Measurements from ENCODE around the gene RAB13. TPM values are rescaled to one million over a fixed set of nuclear protein-coding genes. Genes with fewer than 3 reads are reported as not detected.
A peak's percentile ranks its signal among the peaks of the same experiment; 100 is the strongest.
"Not testable (repeated sequence)": the region's sequence is repeated elsewhere in the genome, so short reads cannot be mapped to it uniquely, and the experiment has no call there.

The RAB13 gene
- total RNA-seq (2021; ENCODE audit: unreplicated experiment) (70.6 TPM), Bru-seq, nascent RNA (percentile 92 among the genes with signal in this experiment), BruChase-seq, experiment 1, labeled RNA remaining after a 2-hour chase (percentile 95 among the genes with signal in this experiment), BruChase-seq, experiment 2, labeled RNA remaining after a 6-hour chase (percentile 95 among the genes with signal in this experiment)
- polyA plus RNA-seq (2012; ENCODE audit: insufficient read length), result 102 TPM
- long read RNA-seq, transcript RAB13-201 (8 exons, 1,176 nt), result major isoform, 48 of 65 reads
- long read RNA-seq, partial matches to known transcripts, result 1 of 65 reads
- long read RNA-seq, other reads (novel, unspliced or antisense), result 15 of 65 reads

DNA sequence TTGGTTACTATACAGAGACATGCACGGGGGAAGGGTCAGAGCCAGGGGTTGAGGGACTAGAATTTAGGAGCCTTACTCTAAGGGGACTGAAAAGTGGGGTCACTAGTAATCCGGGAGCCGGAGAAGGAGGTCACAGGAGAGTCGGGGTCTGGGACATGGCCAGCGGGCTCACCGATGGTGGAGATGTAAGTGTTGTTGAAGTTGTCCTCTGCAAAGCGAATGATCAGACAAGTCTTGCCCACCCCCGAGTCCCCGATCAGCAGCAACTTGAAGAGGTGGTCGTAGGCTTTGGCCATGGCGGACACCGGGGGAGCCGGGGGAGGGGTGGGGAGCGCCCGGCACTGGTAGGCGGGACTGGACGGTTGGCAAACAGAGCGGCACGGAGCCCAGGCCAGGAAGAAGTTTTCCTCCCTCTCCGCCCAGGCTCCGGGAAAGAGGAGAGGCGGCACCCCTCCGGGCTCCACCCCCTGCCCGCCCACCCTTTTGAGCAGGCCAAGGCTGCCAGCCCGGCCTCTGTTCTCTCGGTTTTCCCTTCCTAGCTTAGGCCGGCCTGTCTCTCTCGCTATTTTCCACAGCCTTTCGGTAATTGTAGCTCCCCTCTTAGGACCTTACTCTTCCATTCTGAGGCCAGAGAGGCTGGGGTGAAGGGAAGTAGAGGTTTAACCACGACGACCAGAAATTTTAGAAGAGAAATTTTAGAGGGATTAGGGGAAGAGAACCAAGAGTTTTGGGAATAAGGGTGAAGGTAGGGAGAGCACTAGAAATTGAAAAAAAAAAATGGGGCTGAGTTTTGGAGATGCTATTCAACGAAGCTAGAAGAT, at the start of gene RAB13:
Gene RAB13, minus strand, starts transcription at position 399 of the 821 bp plus-strand sequence. Its CDS starts 103 bp downstream, at position 296.
- TF ChIP-seq TCF7L2 (IDR thresholded peaks at IDR 0.05; ENCODE audit: low read depth, low read length) (no peak), POLR2AphosphoS5 (IDR thresholded peaks at IDR 0.05; ENCODE audit: low read depth, low read length) (no peak), SIN3A (IDR thresholded peaks at IDR 0.05; ENCODE audit: borderline replicate concordance, insufficient read depth, low read depth, low read length) (no peak)
- TF ChIP-seq, protein P1, sequence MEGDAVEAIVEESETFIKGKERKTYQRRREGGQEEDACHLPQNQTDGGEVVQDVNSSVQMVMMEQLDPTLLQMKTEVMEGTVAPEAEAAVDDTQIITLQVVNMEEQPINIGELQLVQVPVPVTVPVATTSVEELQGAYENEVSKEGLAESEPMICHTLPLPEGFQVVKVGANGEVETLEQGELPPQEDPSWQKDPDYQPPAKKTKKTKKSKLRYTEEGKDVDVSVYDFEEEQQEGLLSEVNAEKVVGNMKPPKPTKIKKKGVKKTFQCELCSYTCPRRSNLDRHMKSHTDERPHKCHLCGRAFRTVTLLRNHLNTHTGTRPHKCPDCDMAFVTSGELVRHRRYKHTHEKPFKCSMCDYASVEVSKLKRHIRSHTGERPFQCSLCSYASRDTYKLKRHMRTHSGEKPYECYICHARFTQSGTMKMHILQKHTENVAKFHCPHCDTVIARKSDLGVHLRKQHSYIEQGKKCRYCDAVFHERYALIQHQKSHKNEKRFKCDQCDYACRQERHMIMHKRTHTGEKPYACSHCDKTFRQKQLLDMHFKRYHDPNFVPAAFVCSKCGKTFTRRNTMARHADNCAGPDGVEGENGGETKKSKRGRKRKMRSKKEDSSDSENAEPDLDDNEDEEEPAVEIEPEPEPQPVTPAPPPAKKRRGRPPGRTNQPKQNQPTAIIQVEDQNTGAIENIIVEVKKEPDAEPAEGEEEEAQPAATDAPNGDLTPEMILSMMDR (IDR thresholded peaks at IDR 0.05), result no peak
- TF ChIP-seq, protein P2, sequence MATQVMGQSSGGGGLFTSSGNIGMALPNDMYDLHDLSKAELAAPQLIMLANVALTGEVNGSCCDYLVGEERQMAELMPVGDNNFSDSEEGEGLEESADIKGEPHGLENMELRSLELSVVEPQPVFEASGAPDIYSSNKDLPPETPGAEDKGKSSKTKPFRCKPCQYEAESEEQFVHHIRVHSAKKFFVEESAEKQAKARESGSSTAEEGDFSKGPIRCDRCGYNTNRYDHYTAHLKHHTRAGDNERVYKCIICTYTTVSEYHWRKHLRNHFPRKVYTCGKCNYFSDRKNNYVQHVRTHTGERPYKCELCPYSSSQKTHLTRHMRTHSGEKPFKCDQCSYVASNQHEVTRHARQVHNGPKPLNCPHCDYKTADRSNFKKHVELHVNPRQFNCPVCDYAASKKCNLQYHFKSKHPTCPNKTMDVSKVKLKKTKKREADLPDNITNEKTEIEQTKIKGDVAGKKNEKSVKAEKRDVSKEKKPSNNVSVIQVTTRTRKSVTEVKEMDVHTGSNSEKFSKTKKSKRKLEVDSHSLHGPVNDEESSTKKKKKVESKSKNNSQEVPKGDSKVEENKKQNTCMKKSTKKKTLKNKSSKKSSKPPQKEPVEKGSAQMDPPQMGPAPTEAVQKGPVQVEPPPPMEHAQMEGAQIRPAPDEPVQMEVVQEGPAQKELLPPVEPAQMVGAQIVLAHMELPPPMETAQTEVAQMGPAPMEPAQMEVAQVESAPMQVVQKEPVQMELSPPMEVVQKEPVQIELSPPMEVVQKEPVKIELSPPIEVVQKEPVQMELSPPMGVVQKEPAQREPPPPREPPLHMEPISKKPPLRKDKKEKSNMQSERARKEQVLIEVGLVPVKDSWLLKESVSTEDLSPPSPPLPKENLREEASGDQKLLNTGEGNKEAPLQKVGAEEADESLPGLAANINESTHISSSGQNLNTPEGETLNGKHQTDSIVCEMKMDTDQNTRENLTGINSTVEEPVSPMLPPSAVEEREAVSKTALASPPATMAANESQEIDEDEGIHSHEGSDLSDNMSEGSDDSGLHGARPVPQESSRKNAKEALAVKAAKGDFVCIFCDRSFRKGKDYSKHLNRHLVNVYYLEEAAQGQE (IDR thresholded peaks at IDR 0.05; ENCODE audit: insufficient read depth in 1 of 2, low read depth in 2 of 2, low read length in 1 of 2), result no peak
- DNase-seq (ENCODE audit: low read depth, low spot score), result no peak
- BruUV-seq (replicated peaks), result no TSS peak
- Histone ChIP-seq H3K4me1 (ENCODE audit: control insufficient read depth, insufficient read depth, low read length) (peaks cover 8% of the 10 kb centered on the region), H3K27ac (ENCODE audit: low read length) (peak within 1 kb of the TSS; percentile 91), H3K4me3 (ENCODE audit: low read depth in 2 of 2, low read length in 2 of 2) (peak within 1 kb of the TSS; percentile 60 to 76), H3K27me3 (ENCODE audit: control insufficient read depth, insufficient read depth, low read length) (no peaks in the 10 kb centered on the region), H3K9me3 (ENCODE audit: control insufficient read depth, insufficient read depth, low read depth, low read length) (no peaks in the 10 kb centered on the region), H3K36me3 (ENCODE audit: control insufficient read depth, insufficient read depth, low read length) (peaks cover 2% of the 10 kb centered on the region; the same call in 1 of the 2 replicates)
- ChIA-PET POLR2A (interaction anchor here (0.6 to 0.9 kb wide), 4 partner anchors 24 to 434 kb away, joined by 3 to 7 read pairs (median 4); no protein-coding TSS in a partner anchor), CTCF (interaction anchor here (1.0 to 1.2 kb wide), 4 partner anchors 38 to 477 kb away, joined by 3 to 5 read pairs (median 4); no protein-coding TSS in a partner anchor)
- in situ Hi-C loops (cut with HindIII; ENCODE audit: low pct_unique_long_range_greater_than_20kb, low sequenced_read_pairs), result no loop called here
- intact Hi-C loops (cut with micrococcal nuclease; ENCODE audit: unreplicated experiment), result loop anchor here (2.0 to 5.0 kb wide), 2 partner anchors 189 to 309 kb away; partner anchors contain the start of gene NPR1
- ATAC-seq, result peak; percentile 90

DNA sequence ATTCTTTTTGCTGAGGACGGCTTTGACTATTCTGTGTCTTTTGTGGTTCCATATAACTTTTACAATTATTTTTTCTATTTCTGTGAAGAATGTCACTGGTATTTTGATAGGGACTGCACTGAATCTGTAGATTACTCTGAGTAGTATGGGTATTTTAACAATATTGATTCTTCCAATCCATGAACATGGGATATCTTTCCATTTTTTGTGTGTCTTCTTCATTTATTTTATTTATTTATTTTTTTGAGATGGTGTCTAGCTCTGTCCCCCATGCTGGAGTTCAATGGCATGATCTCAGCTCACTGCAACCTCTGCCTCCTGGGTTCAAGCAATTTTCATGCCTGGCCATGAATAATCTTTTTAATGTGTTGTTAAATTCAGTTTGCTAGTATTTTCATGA, 47.6 kb upstream of the RAB13 start:
- in situ Hi-C loops (cut with HindIII; ENCODE audit: low pct_unique_long_range_greater_than_20kb, low sequenced_read_pairs); H3K9me3 ChIP-seq (ENCODE audit: control insufficient read depth, insufficient read depth, low read depth, low read length); H3K4me3 ChIP-seq (ENCODE audit: low read depth in 2 of 2, low read length in 2 of 2); CTCF ChIA-PET; H3K4me1 ChIP-seq (ENCODE audit: control insufficient read depth, insufficient read depth, low read length); H3K27me3 ChIP-seq (ENCODE audit: control insufficient read depth, insufficient read depth, low read length); H3K27ac ChIP-seq (ENCODE audit: low read length); BruUV-seq (replicated peaks); ATAC-seq; DNase-seq (ENCODE audit: low read depth, low spot score); H3K36me3 ChIP-seq (ENCODE audit: control insufficient read depth, insufficient read depth, low read length); intact Hi-C loops (cut with micrococcal nuclease; ENCODE audit: unreplicated experiment); POLR2A ChIA-PET: not testable (repeated sequence)
